Stimulated activated CD4-positive, alpha-beta T cell treated with anti-CD3 and anti-CD28 coated beads, TNF-alpha, amount 100 ng/mL, for 24 hours (primary cell): ENCODE results near the gene DNAJC30.
A peak's percentile ranks its signal among the peaks of the same experiment; 100 is the strongest.
"Not testable (repeated sequence)": the region's sequence is repeated elsewhere in the genome, so short reads cannot be mapped to it uniquely, and the experiment has no call there.

Source experiments
- DNase-seq, 3 experiments: peaks; one replicate each; pipeline ENCODE4 v3.0.0-alpha.2; 2020; ENCODE audit warnings: low read depth in 3 of 3

The DNAJC30 gene

GRCh38 chr7:73682745-73683055, 553 bp downstream of the DNAJC30 start:
- no peak for DNase-seq

GRCh38 chr7:73681031-73681430, 2.2 kb downstream of the DNAJC30 start:
- no peak for DNase-seq

GRCh38 chr7:73680501-73680900, 2.8 kb downstream of the DNAJC30 start:
- no peak for DNase-seq

GRCh38 chr7:73679709-73680108, 3.5 kb downstream of the DNAJC30 start:
- DNase-seq = no peak

- no peak for DNase-seq
Measured at GRCh38 chr7:73678862-73679261, 4.4 kb downstream of the DNAJC30 start.

GRCh38 chr7:73676062-73676461, 7.2 kb downstream of the DNAJC30 start:
- DNase-seq = not testable (repeated sequence)

GRCh38 chr7:73674468-73675124, 8.7 kb downstream of the DNAJC30 start:
- no peak for DNase-seq

GRCh38 chr7:73671857-73672445, 11.3 kb downstream of the DNAJC30 start:
- no peak for DNase-seq

- no peak for DNase-seq
Measured at GRCh38 chr7:73671322-73671661, 12.0 kb downstream of the DNAJC30 start.

- no peak for DNase-seq
Measured at GRCh38 chr7:73669858-73670385, 13.3 kb downstream of the DNAJC30 start.

GRCh38 chr7:73669288-73669701, 14.0 kb downstream of the DNAJC30 start:
- no peak for DNase-seq

- no peak for DNase-seq
Measured at GRCh38 chr7:73668886-73669230, 14.4 kb downstream of the DNAJC30 start.

- DNase-seq = no peak
Measured at GRCh38 chr7:73668103-73668885, 15.0 kb downstream of the DNAJC30 start.

- peak; percentile 80 to 90 (median 89) for DNase-seq
Measured at GRCh38 chr7:73667344-73668102, 15.7 kb downstream of the DNAJC30 start, which contains the start of gene VPS37D. Gene VPS37D, plus strand, starts transcription at chr7:73667831. Its CDS starts 128 bp downstream, at chr7:73667959.

GRCh38 chr7:73663033-73663432, 20.2 kb downstream of the DNAJC30 start:
- DNase-seq = no peak

- DNase-seq = not testable (repeated sequence)
Measured at GRCh38 chr7:73660594-73660993, 22.7 kb downstream of the DNAJC30 start.

- no peak for DNase-seq
Measured at GRCh38 chr7:73659983-73660382, 23.3 kb downstream of the DNAJC30 start.

- DNase-seq = not testable (repeated sequence)
Measured at GRCh38 chr7:73655309-73655708, 27.9 kb downstream of the DNAJC30 start.

GRCh38 chr7:73652541-73652949, 30.7 kb downstream of the DNAJC30 start:
- DNase-seq = no peak

GRCh38 chr7:73650524-73650923, 32.7 kb downstream of the DNAJC30 start:
- DNase-seq = no peak

GRCh38 chr7:73649576-73649975, 33.7 kb downstream of the DNAJC30 start:
- no peak for DNase-seq
